NCI-H524 (cell line): ENCODE data around the gene UBE2QL1.
A peak's percentile ranks its signal among the peaks of the same experiment; 100 is the strongest.

Experiments used
- DNase-seq, 2 experiments: peaks; one replicate each; lab custom pipeline; 2025; lab: John Stamatoyannopoulos, UW

UBE2QL1 gene

GRCh38 chr5:6455571-6456200 is 7.0 kb downstream of the UBE2QL1 start:
- peak; percentile 57 to 87 for DNase-seq

GRCh38 chr5:6456766-6457370 is 8.2 kb downstream of the UBE2QL1 start:
- DNase-seq: no peak

- no peak for DNase-seq
These were observed 8.9 kb downstream of the UBE2QL1 start for GRCh38 chr5:6457592-6457991.

GRCh38 chr5:6458833-6459232 is 10.2 kb downstream of the UBE2QL1 start:
- DNase-seq: no peak

GRCh38 chr5:6459896-6460295 is 11.2 kb downstream of the UBE2QL1 start:
- DNase-seq: no peak

- no peak for DNase-seq
These were observed 12.3 kb downstream of the UBE2QL1 start for GRCh38 chr5:6461006-6461405.

- no peak for DNase-seq
These were observed 13.4 kb downstream of the UBE2QL1 start for GRCh38 chr5:6461793-6462650.

GRCh38 chr5:6462671-6463070 is 14.0 kb downstream of the UBE2QL1 start:
- no peak for DNase-seq

- DNase-seq: no peak
These were observed 15.8 kb downstream of the UBE2QL1 start for GRCh38 chr5:6464441-6464840.

- DNase-seq: no peak
These were observed 17.5 kb downstream of the UBE2QL1 start for GRCh38 chr5:6465831-6466790.

- no peak for DNase-seq
These were observed 18.4 kb downstream of the UBE2QL1 start for GRCh38 chr5:6466975-6467567.

- no peak for DNase-seq
These were observed 18.9 kb downstream of the UBE2QL1 start for GRCh38 chr5:6467591-6467990.

GRCh38 chr5:6468104-6468503 is 19.4 kb downstream of the UBE2QL1 start:
- no peak for DNase-seq

- no peak for DNase-seq
These were observed 20.2 kb downstream of the UBE2QL1 start for GRCh38 chr5:6468870-6469269.

- no peak for DNase-seq
These were observed 21.2 kb downstream of the UBE2QL1 start for GRCh38 chr5:6469836-6470235.

GRCh38 chr5:6470672-6471071 is 22.0 kb downstream of the UBE2QL1 start:
- no peak for DNase-seq

GRCh38 chr5:6471252-6471651 is 22.6 kb downstream of the UBE2QL1 start:
- DNase-seq: no peak

- no peak for DNase-seq
These were observed 24.1 kb downstream of the UBE2QL1 start for GRCh38 chr5:6472792-6473191.

GRCh38 chr5:6473284-6473683 is 24.6 kb downstream of the UBE2QL1 start:
- no peak for DNase-seq

GRCh38 chr5:6475626-6476312 is 27.1 kb downstream of the UBE2QL1 start:
- no peak for DNase-seq

- no peak for DNase-seq
These were observed 27.6 kb downstream of the UBE2QL1 start for GRCh38 chr5:6476313-6476661.
